ENCODE data around the gene KIF4A.

Gene KIF4A

DNA sequence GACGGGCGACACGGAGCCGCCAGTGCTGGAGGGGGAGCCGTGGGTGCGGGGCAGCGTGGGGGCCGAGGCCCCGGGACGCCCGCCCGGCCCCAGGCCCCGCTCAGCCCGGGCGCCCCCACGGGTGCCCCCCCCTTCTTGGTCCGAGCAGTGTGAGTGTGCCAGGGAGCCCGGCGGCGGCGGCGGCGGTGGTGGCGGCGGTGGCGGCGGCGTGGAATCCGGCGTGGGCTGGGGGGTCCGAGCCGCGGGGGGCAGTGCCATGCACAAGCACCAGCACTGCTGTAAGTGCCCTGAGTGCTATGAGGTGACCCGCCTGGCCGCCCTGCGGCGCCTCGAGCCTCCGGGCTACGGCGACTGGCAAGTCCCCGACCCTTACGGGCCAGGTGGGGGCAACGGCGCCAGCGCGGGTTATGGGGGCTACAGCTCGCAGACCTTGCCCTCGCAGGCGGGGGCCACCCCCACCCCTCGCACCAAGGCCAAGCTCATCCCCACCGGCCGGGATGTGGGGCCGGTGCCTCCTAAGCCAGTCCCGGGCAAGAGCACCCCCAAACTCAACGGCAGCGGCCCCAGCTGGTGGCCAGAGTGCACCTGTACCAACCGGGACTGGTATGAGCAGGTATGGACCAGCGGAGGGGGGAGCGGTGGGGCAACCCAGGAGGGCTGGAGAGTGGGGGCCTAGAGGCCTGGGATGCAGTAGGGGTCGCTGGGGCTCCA is 155.2 kb downstream of the KIF4A start:
- DNase-seq, result no peak

DNA sequence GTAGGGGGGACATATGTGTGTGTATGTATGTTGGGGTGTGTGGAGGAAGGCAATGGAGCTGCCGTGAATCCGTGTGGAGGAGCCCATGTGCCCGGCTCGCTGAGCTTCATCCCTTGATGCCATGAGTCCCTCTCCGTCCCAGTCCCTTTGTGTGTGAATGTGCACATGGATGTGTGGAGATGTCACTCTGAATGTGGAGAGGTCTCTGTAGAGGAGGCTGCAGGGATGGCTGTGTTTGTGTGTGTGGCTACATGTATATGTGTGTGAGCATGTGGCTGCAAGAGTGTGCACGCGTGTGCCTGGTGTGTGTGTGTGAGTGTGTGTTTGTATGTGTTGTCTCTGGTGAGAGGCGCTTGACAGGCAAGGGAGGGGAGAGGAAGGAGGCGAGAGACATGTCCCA is 156.0 kb downstream of the KIF4A start:
- DNase-seq, result no peak

DNA sequence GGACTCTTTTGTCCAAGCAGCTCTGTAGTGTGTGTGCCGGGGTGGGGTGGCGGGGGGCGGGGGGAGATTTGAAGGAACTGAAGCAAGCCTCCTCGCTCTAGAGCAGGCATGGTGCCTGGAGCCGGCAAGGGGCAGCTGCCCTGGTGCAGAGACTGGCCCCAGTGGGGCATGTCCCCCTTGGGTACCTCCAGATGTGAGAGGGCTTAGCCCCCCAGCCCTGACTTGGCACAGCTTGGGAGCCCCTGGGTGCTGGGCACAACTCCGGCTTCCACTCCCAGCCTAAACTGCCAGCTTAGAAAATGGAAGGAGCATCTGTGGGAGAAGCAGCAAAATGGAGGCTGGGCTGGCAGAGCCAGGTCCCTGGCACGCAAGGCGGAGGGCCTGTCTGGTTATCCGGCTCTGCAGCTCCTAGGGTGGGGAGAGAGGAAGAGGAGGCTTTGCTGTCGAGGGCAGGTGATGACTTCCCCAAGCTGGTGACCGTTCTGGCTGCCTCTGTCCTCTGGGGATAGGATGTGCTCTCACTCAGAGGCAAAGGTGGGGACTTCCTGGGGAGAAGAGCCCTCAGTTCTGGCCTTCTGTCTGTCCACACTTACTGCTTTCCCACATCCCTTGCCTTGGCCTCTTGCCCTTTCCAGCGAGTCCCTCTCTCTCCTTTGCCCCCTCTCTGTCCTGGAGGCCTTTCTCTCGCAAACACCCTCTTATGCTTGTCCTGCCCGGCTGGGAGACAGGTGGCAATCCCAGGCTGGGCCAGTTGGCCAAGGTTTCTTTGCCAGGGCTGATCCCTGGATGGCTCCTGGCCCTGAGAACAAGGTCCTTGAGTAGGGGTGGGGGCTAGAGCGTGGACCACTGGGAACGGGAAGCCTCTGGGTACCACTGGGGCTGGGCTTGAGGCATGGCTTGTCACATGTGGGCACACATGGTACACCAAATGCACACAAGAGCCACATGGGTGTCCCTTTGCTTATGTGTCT is 156.8 kb downstream of the KIF4A start:
- no peak for DNase-seq

DNA sequence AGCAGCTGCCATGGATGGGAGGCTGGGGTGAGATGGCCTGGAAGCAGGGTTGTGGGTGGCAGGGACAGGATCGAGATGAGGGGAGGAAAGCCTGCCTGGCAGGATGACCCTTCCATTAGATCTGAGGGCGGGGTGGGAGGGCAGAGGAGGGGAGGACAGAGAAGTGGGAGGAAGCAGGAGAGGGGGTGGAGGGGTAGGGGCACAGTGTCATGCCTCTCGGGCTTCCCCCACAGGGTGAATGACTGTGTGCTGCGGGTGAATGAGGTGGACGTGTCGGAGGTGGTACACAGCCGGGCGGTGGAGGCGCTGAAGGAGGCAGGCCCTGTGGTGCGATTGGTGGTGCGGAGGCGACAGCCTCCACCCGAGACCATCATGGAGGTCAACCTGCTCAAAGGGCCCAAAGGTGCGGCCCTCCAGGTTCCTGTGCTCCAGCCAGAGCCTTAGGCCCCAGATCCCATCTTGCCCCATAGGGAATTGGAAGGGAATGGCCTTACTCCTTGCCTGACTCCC is 159.6 kb downstream of the KIF4A start:
- no peak for DNase-seq

DNA sequence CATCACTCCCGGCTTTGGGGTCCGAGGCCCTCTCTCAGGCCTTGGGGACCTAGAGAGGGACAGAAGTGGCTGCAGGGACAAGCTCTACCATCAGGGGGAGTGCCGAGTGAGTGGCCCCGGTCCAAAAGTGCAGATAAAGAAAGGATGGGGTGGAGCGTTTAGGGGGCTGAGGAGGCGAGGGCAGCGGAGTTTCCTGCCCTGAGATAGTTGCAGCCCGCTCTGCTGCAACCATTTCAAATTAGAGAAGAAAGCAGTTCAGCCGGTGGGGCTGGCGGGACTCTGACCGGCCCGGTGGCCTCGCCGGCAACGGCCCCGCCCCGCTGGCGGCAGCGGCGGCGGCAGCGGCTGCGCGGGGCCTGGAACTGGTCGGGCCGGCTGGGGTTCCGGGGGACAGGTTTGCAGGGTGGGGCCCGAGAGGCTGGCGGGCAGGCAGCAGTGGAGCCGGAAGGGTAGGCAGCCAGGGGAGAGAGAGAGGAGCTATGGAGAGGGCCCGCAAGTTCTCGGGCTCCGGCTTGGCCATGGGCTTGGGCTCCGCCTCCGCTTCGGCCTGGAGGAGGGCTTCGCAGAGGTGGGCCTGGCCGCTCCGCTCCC is 162.3 kb downstream of the KIF4A start:
- DNase-seq, result peak; percentile 66

DNA sequence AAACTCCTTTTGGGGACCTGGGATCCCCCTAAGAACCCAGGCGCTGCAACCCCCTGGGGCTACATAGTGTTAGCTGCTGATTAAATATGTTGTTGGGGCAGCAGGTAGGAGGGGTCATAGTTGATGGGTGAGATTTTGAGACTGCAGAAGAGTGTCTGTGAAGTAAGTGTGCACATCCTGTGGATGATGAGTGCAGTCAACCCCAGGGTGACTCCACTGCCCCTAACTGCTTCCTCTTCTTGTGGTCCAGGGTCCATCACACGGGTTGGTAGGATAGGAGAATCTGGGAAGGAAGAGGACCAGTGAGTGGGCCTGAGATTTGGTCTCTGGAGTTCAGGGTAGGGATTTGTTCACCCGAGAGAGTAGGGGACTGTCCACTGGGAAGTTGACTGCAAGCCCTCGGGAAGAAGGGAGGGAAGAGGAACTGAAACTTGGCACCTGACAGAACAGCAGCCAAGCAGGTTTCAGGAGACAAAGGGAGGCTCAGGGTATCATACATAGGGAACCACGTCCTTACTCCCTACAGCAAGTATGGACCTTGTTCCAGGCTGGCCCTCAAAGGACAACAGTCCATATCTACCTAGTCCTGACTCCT is 163.2 kb downstream of the KIF4A start:
- no peak for DNase-seq

DNA sequence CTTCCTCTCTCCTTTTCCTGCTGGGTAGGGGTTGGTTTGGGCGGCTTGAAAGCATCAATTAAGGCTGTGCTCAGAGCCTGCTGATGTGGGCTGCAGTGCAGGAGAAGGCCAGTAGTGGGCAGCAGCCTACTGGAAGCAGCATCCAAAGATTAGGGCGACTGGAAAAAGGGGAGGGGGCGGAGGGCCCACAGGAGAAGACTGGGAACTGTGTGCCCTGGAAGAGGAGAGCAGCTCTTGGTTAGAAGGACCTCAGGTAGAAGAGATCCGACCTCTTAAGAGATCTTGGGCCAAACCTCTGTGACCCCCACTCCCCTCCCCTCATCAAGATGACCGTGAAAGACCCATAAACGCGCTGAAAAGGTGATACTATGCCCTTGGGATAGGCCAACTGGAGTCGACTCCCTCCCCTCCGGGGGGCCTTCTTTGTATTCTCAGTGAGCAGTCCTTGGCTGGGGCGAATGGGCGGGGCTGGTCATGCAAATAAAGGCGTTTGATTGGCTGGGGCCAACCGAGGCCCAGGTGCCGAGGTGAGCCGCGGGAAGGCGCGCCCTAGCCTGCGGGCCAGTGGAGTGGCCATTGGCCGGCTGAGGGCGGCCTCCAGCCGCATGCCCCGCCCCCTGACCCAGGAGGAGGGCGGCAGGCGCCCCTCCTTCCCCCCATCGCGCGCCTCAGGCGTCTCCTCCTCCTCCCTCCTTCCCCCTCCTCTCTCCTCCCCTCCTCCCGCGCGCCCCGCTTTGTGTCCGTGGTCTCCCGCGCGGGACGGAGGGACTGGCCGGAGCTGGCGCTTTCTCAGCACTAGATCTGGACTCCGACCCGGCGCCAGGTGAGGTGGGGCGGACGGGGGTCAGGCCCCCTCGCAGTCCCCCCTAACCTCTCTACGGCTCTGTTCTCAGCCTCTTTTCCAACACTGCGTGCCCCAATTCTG is 164.8 kb downstream of the KIF4A start:
- DNase-seq, result peak; percentile 81

DNA sequence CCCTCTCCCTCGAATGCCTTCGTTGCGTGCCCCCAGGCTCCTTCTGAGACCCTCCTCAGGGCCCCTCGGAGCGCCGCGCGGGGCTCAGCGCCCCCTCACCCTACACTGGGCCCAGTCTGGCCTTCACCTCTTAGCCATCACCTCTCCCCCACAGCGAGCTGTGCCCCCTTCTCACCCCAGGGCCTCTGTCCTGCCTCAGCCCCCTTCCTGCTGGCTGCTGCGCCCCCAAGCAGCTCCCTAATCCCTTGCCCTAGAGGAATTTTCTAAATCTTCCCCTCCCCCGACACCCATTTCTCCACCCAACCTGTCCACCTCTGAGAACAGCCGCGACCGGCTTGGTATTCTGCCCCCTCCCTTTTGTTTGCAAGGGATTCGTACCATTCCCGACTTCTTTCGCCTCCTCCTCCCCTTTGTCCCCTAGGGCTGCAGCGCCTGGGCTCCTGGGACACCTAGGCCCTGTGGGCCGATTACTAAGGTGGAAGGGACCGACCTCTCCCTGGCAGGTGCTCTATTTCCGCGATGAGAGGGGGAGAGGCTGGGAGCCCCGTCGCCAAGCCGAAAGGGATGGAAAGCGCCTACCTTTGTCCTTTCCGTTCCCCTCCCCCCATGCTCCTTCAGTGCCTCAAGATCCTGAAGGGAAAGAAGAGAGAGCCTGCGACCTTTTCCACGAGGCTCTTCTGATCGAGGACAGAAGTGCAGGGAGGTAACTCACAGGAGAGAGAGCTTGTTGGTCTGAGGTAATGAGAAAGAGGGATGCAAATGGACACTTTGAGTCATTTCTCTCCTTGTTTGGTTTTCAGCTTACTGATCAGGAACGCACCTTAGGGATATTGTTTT is 165.7 kb downstream of the KIF4A start:
- DNase-seq, result no peak

DNA sequence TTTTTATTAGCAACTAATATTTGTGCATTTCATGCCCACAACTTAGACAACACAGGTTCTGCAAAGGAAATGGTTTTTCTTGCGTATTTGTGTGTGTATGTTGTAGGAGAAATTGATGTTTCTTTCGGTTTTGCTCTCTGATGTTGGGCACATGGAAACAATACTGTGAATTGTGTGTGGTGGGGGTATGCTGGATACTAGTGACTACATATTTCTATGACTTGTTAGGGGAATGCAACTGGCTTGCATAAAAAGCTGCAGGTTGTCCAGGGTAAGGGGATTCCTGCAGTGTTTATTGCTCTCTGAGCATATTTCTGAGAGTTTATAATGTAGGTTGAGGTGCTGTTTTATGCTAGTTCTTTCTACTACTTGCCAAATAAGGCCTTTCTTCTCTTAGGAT is 166.4 kb downstream of the KIF4A start:
- DNase-seq, result no peak

DNA sequence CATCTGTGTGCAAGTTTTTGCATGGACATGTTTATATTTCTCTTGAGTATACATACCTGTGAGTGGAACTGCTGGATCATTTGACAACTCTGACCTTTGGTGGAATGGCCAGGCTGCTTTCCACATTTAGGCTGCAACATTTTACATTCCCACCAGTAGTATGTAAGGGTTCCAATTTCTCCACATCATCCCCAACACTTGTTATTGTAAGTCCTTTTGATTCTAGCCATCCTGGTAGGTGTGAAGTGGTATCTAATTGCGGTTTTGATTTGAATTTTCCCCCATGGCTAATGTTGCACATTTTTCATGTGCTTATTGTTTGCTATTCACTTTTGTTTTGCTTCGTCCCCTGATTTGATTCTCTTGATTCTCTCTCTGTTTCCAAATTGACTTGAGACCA is 171.1 kb downstream of the KIF4A start:
- no peak for DNase-seq

DNA sequence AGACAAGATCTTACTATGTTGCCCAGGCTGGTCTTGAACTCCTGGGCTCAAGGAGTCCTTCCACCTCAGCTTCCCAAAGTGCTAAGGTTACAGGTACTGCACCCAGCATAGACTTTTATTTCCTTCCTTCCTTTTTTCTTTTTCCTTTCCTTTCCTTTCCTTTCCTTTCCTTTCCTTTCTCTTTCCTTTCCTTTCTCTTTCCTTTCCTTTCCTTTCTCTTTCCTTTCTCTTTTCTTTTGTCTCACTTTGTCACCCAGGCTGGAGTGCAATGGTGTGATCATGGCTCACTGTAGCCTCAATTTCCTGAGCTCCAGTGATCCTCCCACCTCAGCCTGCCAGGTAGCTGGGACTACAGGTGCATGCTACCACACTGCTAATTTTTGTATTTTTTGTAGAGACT is 174.1 kb downstream of the KIF4A start:
- DNase-seq, result no peak

DNA sequence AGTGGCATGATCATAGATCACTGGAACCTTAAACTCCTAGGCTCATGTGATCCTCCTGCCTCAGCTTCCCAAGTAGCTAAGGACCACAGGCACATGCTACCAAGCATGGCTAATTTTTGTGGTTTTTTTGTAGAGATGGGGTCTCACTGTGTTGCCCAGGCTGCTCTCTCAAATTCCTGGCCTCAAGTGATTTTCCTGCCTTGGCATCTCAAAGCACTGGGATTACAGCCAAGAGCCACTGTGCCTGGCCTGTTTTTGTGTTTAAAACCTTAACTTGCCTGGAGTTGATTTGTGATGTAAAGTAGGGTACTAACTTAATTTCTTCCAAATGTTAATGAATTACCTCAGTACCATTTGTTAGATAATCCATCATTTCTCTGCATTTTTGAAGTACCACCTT is 177.1 kb downstream of the KIF4A start:
- DNase-seq, result no peak

DNA sequence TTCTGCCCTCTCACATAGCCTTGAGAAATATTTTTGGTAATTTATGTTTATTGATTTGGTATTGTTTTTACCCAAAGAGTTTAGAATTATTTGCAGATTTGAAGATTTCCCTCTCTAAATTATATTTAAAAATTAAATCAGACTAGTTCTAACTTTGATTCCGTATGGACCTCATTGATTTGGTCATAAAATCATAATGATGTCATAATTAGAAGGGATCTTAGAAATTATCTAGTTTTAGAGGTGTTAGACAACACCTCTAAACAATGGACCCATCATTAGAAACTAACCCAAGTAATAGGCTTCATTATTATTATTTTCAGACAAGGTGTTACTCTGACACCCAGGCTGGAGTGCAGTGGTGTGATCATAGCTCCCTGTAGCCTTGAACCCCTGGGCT is 178.8 kb downstream of the KIF4A start:
- DNase-seq, result no peak
